Colonic mucosa (tissue), 4 donors: ENCODE results near the gene SCRN1. TPM values are rescaled to one million over a fixed set of nuclear protein-coding genes. Genes with fewer than 3 reads are reported as not detected.

Experiments used
- DNase-seq: peaks from one replicate; pipeline ENCODE4 v3.0.0-alpha.2; 2020
- H3K27ac ChIP-seq: fragments of 200-600 bp; one replicate; pipeline ENCODE4 v1.8.0; 2021
- H3K27me3 ChIP-seq: fragments of 200-600 bp; one replicate; pipeline ENCODE4 v1.8.0; 2021
- H3K36me3 ChIP-seq: fragments of 200-600 bp; one replicate; pipeline ENCODE4 v1.8.0; 2021
- H3K4me1 ChIP-seq: fragments of 200-600 bp; one replicate; pipeline ENCODE4 v1.8.0; 2021; ENCODE audit warnings: mild to moderate bottlenecking
- H3K4me3 ChIP-seq: fragments of 200-600 bp; one replicate; pipeline ENCODE4 v1.8.0; 2021
- H3K9ac ChIP-seq, 2 donors: one replicate each; pipeline ENCODE4 v1.7.0; 2013; ENCODE audit warnings: control low read depth in 2 of 2, low read depth in 2 of 2, low read length in 2 of 2
- H3K9me3 ChIP-seq: fragments of 200-600 bp; one replicate; pipeline ENCODE4 v1.8.0; 2021
- intact Hi-C: fragments of 100-400 bp; cut with DNase I; formaldehyde crosslinking; loops from one replicate; pipeline ENCODE4 v1.14.1; 2022
- total RNA-seq, 2 donors: library from RNA; stranded (reverse); fragmentation: NEBNext Ultra II Directional in 1 of 2; extraction: Animal tissue kit (Norgen Biotek cat#: 25700) in 1 of 2; gene quantifications; one replicate each; pipeline ENCODE4 v1.2.1, GENCODE V29; 2021
- TF ChIP-seq, protein P1 (sequence below): fragments of 200-600 bp; IDR thresholded peaks from one replicate; pipeline ENCODE4 v1.8.0; 2022; ENCODE audit warnings: antibody characterized with exemption, mild to moderate bottlenecking
- donor health status: healthy.
- donor health status: DM: no; HTN: no; CAD: no.
- donor health status: DM: no; HTN: no; CAD: no.

The SCRN1 gene
- total RNA-seq, 2 donors from 2014 or later: 13.2 to 17.1 TPM

DNA sequence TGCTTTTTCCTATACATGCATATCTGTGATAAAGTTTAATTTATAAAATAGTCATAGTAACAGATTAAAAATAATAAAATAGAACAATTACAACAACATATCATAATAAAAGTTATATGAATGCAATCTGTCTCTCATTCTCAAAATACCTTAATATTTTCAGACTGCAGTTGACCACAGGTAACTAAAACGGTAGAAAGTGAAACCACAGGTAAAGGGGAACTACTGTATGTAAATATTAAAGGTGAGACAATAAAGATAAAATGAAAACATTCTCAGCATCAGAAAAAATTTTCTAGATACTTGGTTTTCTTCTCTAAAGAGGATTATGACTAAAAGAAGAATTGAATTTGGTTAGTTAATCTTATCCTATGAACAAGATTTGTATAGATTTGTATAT lies 30.9 kb upstream of the SCRN1 start:
- Histone ChIP-seq H3K9me3 (no peaks in the 10 kb centered on the region), H3K36me3 (no peaks in the 10 kb centered on the region), H3K27me3 (no peaks in the 10 kb centered on the region), H3K4me3 (no peak overlapping the region), H3K4me1 (peaks cover 6% of the 10 kb centered on the region), H3K9ac (no peak overlapping the region), H3K27ac (no peak overlapping the region)
- TF ChIP-seq, protein P1, sequence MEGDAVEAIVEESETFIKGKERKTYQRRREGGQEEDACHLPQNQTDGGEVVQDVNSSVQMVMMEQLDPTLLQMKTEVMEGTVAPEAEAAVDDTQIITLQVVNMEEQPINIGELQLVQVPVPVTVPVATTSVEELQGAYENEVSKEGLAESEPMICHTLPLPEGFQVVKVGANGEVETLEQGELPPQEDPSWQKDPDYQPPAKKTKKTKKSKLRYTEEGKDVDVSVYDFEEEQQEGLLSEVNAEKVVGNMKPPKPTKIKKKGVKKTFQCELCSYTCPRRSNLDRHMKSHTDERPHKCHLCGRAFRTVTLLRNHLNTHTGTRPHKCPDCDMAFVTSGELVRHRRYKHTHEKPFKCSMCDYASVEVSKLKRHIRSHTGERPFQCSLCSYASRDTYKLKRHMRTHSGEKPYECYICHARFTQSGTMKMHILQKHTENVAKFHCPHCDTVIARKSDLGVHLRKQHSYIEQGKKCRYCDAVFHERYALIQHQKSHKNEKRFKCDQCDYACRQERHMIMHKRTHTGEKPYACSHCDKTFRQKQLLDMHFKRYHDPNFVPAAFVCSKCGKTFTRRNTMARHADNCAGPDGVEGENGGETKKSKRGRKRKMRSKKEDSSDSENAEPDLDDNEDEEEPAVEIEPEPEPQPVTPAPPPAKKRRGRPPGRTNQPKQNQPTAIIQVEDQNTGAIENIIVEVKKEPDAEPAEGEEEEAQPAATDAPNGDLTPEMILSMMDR: no peak
- intact Hi-C loops: no loop called here
- DNase-seq: no peak

DNA sequence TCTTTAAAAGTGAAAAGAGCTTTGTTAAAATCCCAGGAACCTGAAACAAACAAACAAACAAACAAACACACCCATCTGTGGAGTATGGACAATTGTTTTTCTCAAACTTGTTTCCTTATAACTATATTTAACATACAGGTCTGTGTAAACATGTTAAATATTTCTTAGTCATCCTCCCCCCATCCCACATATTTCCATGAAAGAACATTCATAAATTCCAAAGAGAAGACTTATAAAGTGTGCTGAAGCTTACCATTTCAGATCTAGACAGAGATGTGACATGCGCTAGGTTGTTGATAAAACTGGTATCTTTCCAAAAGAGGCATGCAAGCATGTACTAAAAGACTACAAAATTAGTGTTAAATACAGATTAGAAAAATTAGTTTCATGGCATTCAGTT lies 30.4 kb upstream of the SCRN1 start:
- peaks cover 1% of the 10 kb centered on the region for H3K4me1 ChIP-seq
- H3K9ac ChIP-seq: no peak overlapping the region
- TF ChIP-seq, protein P1: no peak
- no peaks in the 10 kb centered on the region for H3K9me3 ChIP-seq
- no peak overlapping the region for H3K4me3 ChIP-seq
- no peak for DNase-seq
- no peaks in the 10 kb centered on the region for H3K27me3 ChIP-seq
- intact Hi-C loops: no loop called here
- H3K36me3 ChIP-seq: no peaks in the 10 kb centered on the region
- H3K27ac ChIP-seq: no peak overlapping the region

- Histone ChIP-seq H3K9ac (no peak overlapping the region), H3K27ac (no peak overlapping the region), H3K4me3 (no peak overlapping the region), H3K27me3 (no peaks in the 10 kb centered on the region), H3K9me3 (no peaks in the 10 kb centered on the region), H3K36me3 (no peaks in the 10 kb centered on the region), H3K4me1 (no peaks in the 10 kb centered on the region)
- no peak for DNase-seq
- TF ChIP-seq, protein P1: no peak
- intact Hi-C loops: no loop called here
Observed at GRCh38 chr7:30019387-30019786, 29.8 kb upstream of the SCRN1 start.

GRCh38 chr7:30018451-30018850 lies 28.9 kb upstream of the SCRN1 start:
- no peaks in the 10 kb centered on the region for H3K4me1 ChIP-seq
- DNase-seq: no peak
- H3K27me3 ChIP-seq: no peaks in the 10 kb centered on the region
- H3K36me3 ChIP-seq: no peaks in the 10 kb centered on the region
- H3K9ac ChIP-seq: no peak overlapping the region
- intact Hi-C loops: no loop called here
- TF ChIP-seq, protein P1: no peak
- no peak overlapping the region for H3K27ac ChIP-seq
- H3K4me3 ChIP-seq: no peak overlapping the region
- no peaks in the 10 kb centered on the region for H3K9me3 ChIP-seq

- Histone ChIP-seq H3K9me3 (no peaks in the 10 kb centered on the region), H3K36me3 (no peaks in the 10 kb centered on the region), H3K27me3 (no peaks in the 10 kb centered on the region), H3K9ac (no peak overlapping the region), H3K27ac (no peak overlapping the region), H3K4me3 (no peak overlapping the region), H3K4me1 (no peaks in the 10 kb centered on the region)
- intact Hi-C loops: no loop called here
- TF ChIP-seq, protein P1: no peak
- DNase-seq: no peak
Observed at GRCh38 chr7:30012757-30013156, 23.2 kb upstream of the SCRN1 start.

DNA sequence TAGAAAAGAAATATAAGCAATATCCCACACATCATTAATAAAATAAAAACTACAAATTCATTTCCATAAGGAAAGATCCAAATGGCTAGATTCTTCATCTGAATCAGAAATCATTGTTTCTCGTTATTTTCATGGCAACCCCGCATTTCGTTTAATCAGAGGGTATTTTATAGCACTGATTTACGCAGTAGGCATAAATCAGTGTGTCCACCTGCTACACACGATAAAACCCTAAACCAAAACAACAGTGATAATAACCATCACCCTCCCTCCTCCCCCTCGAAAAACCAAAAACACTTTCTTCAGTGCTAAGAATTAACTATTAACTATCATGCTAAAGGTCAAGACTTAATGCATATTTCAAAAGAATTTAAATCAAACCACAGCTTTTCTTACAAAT lies 20.4 kb upstream of the SCRN1 start:
- intact Hi-C loops: no loop called here
- H3K27ac ChIP-seq: no peak overlapping the region
- no peaks in the 10 kb centered on the region for H3K4me1 ChIP-seq
- TF ChIP-seq, protein P1: no peak
- H3K9me3 ChIP-seq: no peaks in the 10 kb centered on the region
- H3K9ac ChIP-seq: no peak overlapping the region
- no peaks in the 10 kb centered on the region for H3K36me3 ChIP-seq
- DNase-seq: no peak
- no peak overlapping the region for H3K4me3 ChIP-seq
- no peaks in the 10 kb centered on the region for H3K27me3 ChIP-seq
